HL-60/S4 treated with retinoic acid at 250 ng/mL for 4 days and 3 days (cell line): ENCODE measurements around the gene MIP.
"Not testable (repeated sequence)": the region's sequence is repeated elsewhere in the genome, so short reads cannot be mapped to it uniquely, and the experiment has no call there.

Source experiments
- in situ Hi-C: fragments of 300-500 bp; cut with MboI; formaldehyde crosslinking; loops from 2 replicates; pipeline ENCODE4 v1.7.0; 2022; ENCODE audit warnings: low sequenced_read_pairs

Gene MIP

GRCh38 chr12:56468216-56469006, 14.0 kb upstream of the MIP start, which contains the start of gene SPRYD4:
Gene SPRYD4, plus strand, starts transcription at chr12:56468578. Its CDS starts 14 bp downstream, at chr12:56468592.
- in situ Hi-C loops, result no loop called here

- in situ Hi-C loops, result no loop called here
Observed at GRCh38 chr12:56462565-56462964, 8.1 kb upstream of the MIP start.

GRCh38 chr12:56461235-56462159, 7.0 kb upstream of the MIP start:
- in situ Hi-C loops, result no loop called here

- in situ Hi-C loops, result no loop called here
Observed at GRCh38 chr12:56457817-56458216, 3.4 kb upstream of the MIP start.

GRCh38 chr12:56451147-56451546, 3.3 kb downstream of the MIP start:
- in situ Hi-C loops, result no loop called here

- in situ Hi-C loops, result no loop called here
Observed at GRCh38 chr12:56450241-56450640, 4.2 kb downstream of the MIP start.

GRCh38 chr12:56449622-56449984, 4.9 kb downstream of the MIP start:
- in situ Hi-C loops, result no loop called here

- in situ Hi-C loops, result no loop called here
Observed at GRCh38 chr12:56448860-56449621, 5.4 kb downstream of the MIP start, which contains the start of gene TIMELESS. Gene TIMELESS, minus strand, starts transcription at chr12:56449426. Its CDS starts 15,256 bp downstream, at chr12:56434170.

- in situ Hi-C loops, result not testable (repeated sequence)
Observed at GRCh38 chr12:56443208-56443607, 11.2 kb downstream of the MIP start.

- in situ Hi-C loops, result no loop called here
Observed at GRCh38 chr12:56437430-56438176, 16.9 kb downstream of the MIP start.

- in situ Hi-C loops, result no loop called here
Observed at GRCh38 chr12:56434828-56435227, 19.6 kb downstream of the MIP start.

- in situ Hi-C loops, result no loop called here
Observed at GRCh38 chr12:56431850-56432249, 22.6 kb downstream of the MIP start.

GRCh38 chr12:56431288-56431687, 23.2 kb downstream of the MIP start:
- in situ Hi-C loops, result no loop called here

- in situ Hi-C loops, result no loop called here
Observed at GRCh38 chr12:56425940-56426438, 28.5 kb downstream of the MIP start.

GRCh38 chr12:56425193-56425592, 29.3 kb downstream of the MIP start:
- in situ Hi-C loops, result no loop called here

- in situ Hi-C loops, result no loop called here
Observed at GRCh38 chr12:56420411-56420810, 34.0 kb downstream of the MIP start.

- in situ Hi-C loops, result no loop called here
Observed at GRCh38 chr12:56417739-56418138, 36.7 kb downstream of the MIP start.

- in situ Hi-C loops, result no loop called here
Observed at GRCh38 chr12:56414401-56414800, 40.1 kb downstream of the MIP start.

- in situ Hi-C loops, result no loop called here
Observed at GRCh38 chr12:56413392-56413791, 41.1 kb downstream of the MIP start.
